ENCODE data around the gene ELP2. TPM values are rescaled to one million over a fixed set of nuclear protein-coding genes. Genes with fewer than 3 reads are reported as not detected.

Gene ELP2
- total and polyA plus RNA-seq, 12 donors = 33.7 to 69.2 (median 57.9) TPM

GRCh38 chr18:36141576-36141975, 11.9 kb downstream of the ELP2 start:
- 94 to 96% methylated on average over 4 of the region's 4 CpGs for WGBS, 2 donors

GRCh38 chr18:36142751-36143150, 13.1 kb downstream of the ELP2 start:
- Histone ChIP-seq H3K27ac (no peak overlapping the region), H3K36me3 (peaks cover 0 to 100% (median 74%) of the 10 kb centered on the region in 9 donors), H3K4me3 (no peak overlapping the region), H3K4me1 (no peaks in the 10 kb centered on the region), H3K27me3 (no peaks in the 10 kb centered on the region), H3K9me3 (no peaks in the 10 kb centered on the region)
- DNase-seq = no peak
- intact Hi-C loops (cut with DNase I) = no loop called here
- ATAC-seq = no peak
- TF ChIP-seq, protein P1, sequence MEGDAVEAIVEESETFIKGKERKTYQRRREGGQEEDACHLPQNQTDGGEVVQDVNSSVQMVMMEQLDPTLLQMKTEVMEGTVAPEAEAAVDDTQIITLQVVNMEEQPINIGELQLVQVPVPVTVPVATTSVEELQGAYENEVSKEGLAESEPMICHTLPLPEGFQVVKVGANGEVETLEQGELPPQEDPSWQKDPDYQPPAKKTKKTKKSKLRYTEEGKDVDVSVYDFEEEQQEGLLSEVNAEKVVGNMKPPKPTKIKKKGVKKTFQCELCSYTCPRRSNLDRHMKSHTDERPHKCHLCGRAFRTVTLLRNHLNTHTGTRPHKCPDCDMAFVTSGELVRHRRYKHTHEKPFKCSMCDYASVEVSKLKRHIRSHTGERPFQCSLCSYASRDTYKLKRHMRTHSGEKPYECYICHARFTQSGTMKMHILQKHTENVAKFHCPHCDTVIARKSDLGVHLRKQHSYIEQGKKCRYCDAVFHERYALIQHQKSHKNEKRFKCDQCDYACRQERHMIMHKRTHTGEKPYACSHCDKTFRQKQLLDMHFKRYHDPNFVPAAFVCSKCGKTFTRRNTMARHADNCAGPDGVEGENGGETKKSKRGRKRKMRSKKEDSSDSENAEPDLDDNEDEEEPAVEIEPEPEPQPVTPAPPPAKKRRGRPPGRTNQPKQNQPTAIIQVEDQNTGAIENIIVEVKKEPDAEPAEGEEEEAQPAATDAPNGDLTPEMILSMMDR (IDR thresholded peaks at IDR 0.05) = no peak
- WGBS, 2 donors = 93 to 98% methylated on average over 3 of the region's 3 CpGs

More at GRCh38 chr18:36141576-36141975, 11.9 kb downstream of the ELP2 start:
- ATAC-seq (no peak), DNase-seq (no peak)
- no peak overlapping the region for H3K4me3 ChIP-seq
- TF ChIP-seq, protein P1 (IDR thresholded peaks at IDR 0.05) = no peak
- peaks cover 0 to 100% (median 64%) of the 10 kb centered on the region in 9 donors for H3K36me3 ChIP-seq
- no peaks in the 10 kb centered on the region for H3K27me3 ChIP-seq
- no peaks in the 10 kb centered on the region for H3K9me3 ChIP-seq
- intact Hi-C loops (cut with DNase I) = no loop called here
- no peak overlapping the region for H3K27ac ChIP-seq
- H3K4me1 ChIP-seq = no peaks in the 10 kb centered on the region

DNA sequence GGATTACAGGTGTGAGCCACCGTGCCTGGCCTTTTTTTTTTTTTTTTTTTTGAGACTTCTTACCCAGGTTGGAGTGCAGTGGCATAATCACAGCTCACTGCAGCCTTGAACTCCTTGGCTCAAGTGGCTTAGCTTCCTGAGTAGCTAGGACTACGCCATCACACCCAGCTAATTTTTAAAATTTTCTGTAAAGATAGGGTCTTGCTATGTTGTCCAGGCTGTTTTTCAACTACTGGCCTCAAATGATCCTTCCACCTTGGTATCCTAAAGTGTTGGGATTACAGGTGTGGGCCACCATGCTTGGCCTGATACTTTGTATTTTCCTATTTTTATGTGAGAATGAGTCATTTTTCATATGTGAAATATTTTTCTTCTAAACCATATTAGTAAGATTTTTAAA, 13.7 kb downstream of the ELP2 start:
- Histone ChIP-seq H3K27ac (no peak overlapping the region), H3K9me3 (no peaks in the 10 kb centered on the region), H3K4me3 (no peak overlapping the region), H3K27me3 (no peaks in the 10 kb centered on the region), H3K4me1 (no peaks in the 10 kb centered on the region), H3K36me3 (peaks cover 0 to 100% (median 70%) of the 10 kb centered on the region in 9 donors)
- intact Hi-C loops (cut with DNase I) = no loop called here
- 100% methylated on average over 1 of the region's 2 CpGs for WGBS, 2 donors
- TF ChIP-seq, protein P1 (IDR thresholded peaks at IDR 0.05) = no peak
- no peak for ATAC-seq
- no peak for DNase-seq

- peaks cover 0 to 100% (median 62%) of the 10 kb centered on the region in 9 donors for H3K36me3 ChIP-seq
- no peaks in the 10 kb centered on the region for H3K4me1 ChIP-seq
- intact Hi-C loops (cut with DNase I) = no loop called here
- WGBS, 2 donors = 92 to 93% methylated on average over 5 of the region's 5 CpGs
- no peak overlapping the region for H3K27ac ChIP-seq
- no peaks in the 10 kb centered on the region for H3K27me3 ChIP-seq
- DNase-seq = no peak
- no peaks in the 10 kb centered on the region for H3K9me3 ChIP-seq
- ATAC-seq = no peak
- TF ChIP-seq, protein P1 (IDR thresholded peaks at IDR 0.05) = no peak
- H3K4me3 ChIP-seq = no peak overlapping the region
Measured at GRCh38 chr18:36149514-36150289, 20.0 kb downstream of the ELP2 start.

Measured in heart right ventricle (tissue), 16 donors.